HepG2 (cell line): Measurements from ENCODE around the gene DAZAP1. TPM values are rescaled to one million over a fixed set of nuclear protein-coding genes. Genes with fewer than 3 reads are reported as not detected.

Experiments
- AHDC1 ChIP-seq: sonication (generic); formaldehyde crosslinking; IDR thresholded peaks from 2 replicates; pipeline ENCODE4 v1.5.1; 2020; ENCODE audit warnings: mild to moderate bottlenecking, missing genetic modification reagents, borderline replicate concordance
- HOXA5 ChIP-seq: sonication (generic); formaldehyde crosslinking; IDR thresholded peaks from 2 replicates; pipeline ENCODE4 v1.4.0; 2020; ENCODE audit warnings: missing genetic modification reagents
- MIXL1 ChIP-seq: IDR thresholded peaks from 2 replicates; pipeline ENCODE4 v1.6.1; 2016
- MYNN ChIP-seq: sonication (generic); formaldehyde crosslinking; IDR thresholded peaks from 2 replicates; pipeline ENCODE4 v1.4.0; 2020; ENCODE audit warnings: mild to moderate bottlenecking, low read depth, missing genetic modification reagents
- NR0B2 ChIP-seq: sonication (generic); formaldehyde crosslinking; IDR thresholded peaks from 2 replicates; pipeline ENCODE4 v1.4.0; 2020; ENCODE audit warnings: mild to moderate bottlenecking, missing genetic modification reagents
- STAT5B ChIP-seq: sonication (generic); formaldehyde crosslinking; IDR thresholded peaks from 2 replicates; pipeline ENCODE4 v1.4.0; 2020; ENCODE audit warnings: missing genetic modification reagents
- TEAD2 ChIP-seq: sonication (generic); formaldehyde crosslinking; IDR thresholded peaks from 2 replicates; pipeline ENCODE4 v1.9.0; 2021; ENCODE audit warnings: missing genetic modification reagents
- TFE3 ChIP-seq: IDR thresholded peaks from 2 replicates; pipeline ENCODE4 v1.6.1; 2016
- ZFAT ChIP-seq: sonication (generic); formaldehyde crosslinking; conservative IDR thresholded peaks from 2 replicates; pipeline ENCODE4 v1.8.1; 2023; ENCODE audit warnings: missing genetic modification reagents, inconsistent platforms
- ZNF513 ChIP-seq: sonication (generic); formaldehyde crosslinking; conservative IDR thresholded peaks from 2 replicates; pipeline ENCODE4 v1.5.0; 2020; ENCODE audit warnings: missing genetic modification reagents
- ZNF609 ChIP-seq: sonication (generic); formaldehyde crosslinking; IDR thresholded peaks from 2 replicates; pipeline ENCODE4 v1.4.0; 2020; ENCODE audit warnings: mild to moderate bottlenecking, missing genetic modification reagents, borderline replicate concordance
- ZNF678 ChIP-seq: sonication (generic); formaldehyde crosslinking; IDR thresholded peaks from 2 replicates; pipeline ENCODE4 v1.4.0; 2020; ENCODE audit warnings: mild to moderate bottlenecking, missing genetic modification reagents
- polyA plus RNA-seq, 8 experiments: library from polyadenylated mRNA; depleted of rRNA in 3 of 8; stranded (reverse) in 7 of 8; unstranded in 1 of 8; fragments of >200 nt; fragmentation: Illumina TruSeq in 4 of 8; extraction: Trizol in 4 of 8; gene quantifications; 2 replicates each; pipeline versions ENCODE4 v1.2.1 to v1.2.3, GENCODE V29; 2011 to 2016; ENCODE audit warnings: low read depth in 4 of 8, missing spikeins in 1 of 8, mixed read lengths in 1 of 8; ENCODE audit not compliant: insufficient read depth in 1 of 8
- total RNA-seq, 5 experiments: library from RNA; depleted of rRNA; stranded (reverse); fragments of >200 nt; fragmentation: Illumina TruSeq; extraction: Trizol; gene quantifications; 2 replicates each; pipeline ENCODE4 v1.2.3, GENCODE V29; 2016; ENCODE audit warnings: low read depth in 1 of 5

Gene DAZAP1
- total and polyA plus RNA-seq, 2 of the 13 experiments (the other 11 are each of a cell fraction or from before 2014, with no cell fraction given), result 63.3 to 79.2 TPM

- TF ChIP-seq ZNF678 (CRISPR knock-in tag) (peak; percentile 90), ZNF513 (CRISPR knock-in tag) (no peak), NR0B2 (CRISPR knock-in tag) (peak; percentile 84), ZNF609 (CRISPR knock-in tag) (peak; percentile 79; the same call in 1 of the 2 replicates), STAT5B (CRISPR knock-in tag) (no peak), HOXA5 (CRISPR knock-in tag) (peak; percentile 96), ZFAT (CRISPR knock-in tag) (peak; percentile 82; the same call in 1 of the 2 replicates), TEAD2 (CRISPR knock-in tag) (peak; percentile 71; the same call in 1 of the 2 replicates), TFE3 (CRISPR knock-in tag) (peak; percentile 53; the same call in 1 of the 2 replicates), MIXL1 (CRISPR knock-in tag) (peak; percentile 88), AHDC1 (CRISPR knock-in tag) (no peak), MYNN (CRISPR knock-in tag) (no peak; the same call in 1 of the 2 replicates)
These were observed 30.9 kb downstream of the DAZAP1 start, which contains the start of gene RPS15 (continued) for GRCh38 chr19:1438035-1438932.
